ENCODE data around the gene DDX47.
"Not testable (repeated sequence)": the region's sequence is repeated elsewhere in the genome, so short reads cannot be mapped to it uniquely, and the experiment has no call there.

DDX47 gene

GRCh38 chr12:12872139-12872933 lies 59.2 kb downstream of the DDX47 start:
- no peak for DNase-seq (ENCODE audit: low spot score)

GRCh38 chr12:12872934-12873275 lies 59.8 kb downstream of the DDX47 start:
- DNase-seq (ENCODE audit: low spot score): no peak

GRCh38 chr12:12874029-12874428 lies 60.9 kb downstream of the DDX47 start:
- no peak for DNase-seq (ENCODE audit: low spot score)

- not testable (repeated sequence) for DNase-seq (ENCODE audit: low spot score)
Measured at GRCh38 chr12:12875301-12875700, 62.2 kb downstream of the DDX47 start.

GRCh38 chr12:12877153-12877768 lies 64.1 kb downstream of the DDX47 start:
- no peak for DNase-seq (ENCODE audit: low spot score)

DNA sequence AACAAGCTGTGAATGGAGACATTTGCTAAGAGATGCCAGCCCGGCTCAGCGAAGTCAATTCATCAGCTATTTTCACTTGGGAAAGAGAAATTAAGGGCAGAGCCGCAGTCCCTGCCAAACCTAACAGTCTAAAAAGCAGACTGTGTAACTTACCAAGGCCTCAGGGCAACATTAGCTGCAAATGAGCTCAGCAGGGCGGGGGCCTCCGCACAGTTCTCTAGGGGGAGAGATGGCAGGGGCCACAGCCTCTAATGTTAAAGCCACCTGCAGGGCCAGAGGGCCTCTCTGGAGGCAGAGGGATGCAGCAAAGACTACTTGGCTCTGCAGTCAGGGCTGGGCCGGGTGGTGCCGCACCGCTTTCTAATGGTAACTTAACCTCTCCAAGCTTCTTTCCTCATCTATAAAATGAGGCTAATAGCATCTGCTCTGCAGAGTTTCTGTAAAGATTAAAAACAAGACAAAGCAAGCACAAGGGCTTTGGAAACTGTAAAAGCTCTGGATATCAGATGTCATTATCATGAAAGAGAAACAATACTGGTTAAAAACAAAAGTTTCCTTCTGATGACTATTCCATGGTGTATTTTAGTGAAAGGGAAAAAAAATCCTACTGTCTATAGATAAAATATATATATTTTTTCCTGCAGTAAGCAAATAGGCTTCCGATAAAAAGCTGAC lies 64.8 kb downstream of the DDX47 start:
- no peak for DNase-seq (ENCODE audit: low spot score)
